ENCODE measurements around the gene ATP8B2. TPM values are rescaled to one million over a fixed set of nuclear protein-coding genes. Genes with fewer than 3 reads are reported as not detected.

ATP8B2 gene
- total RNA-seq, 4 donors from 2014 or later, result 61.6 to 106 (median 76.4) TPM

DNA sequence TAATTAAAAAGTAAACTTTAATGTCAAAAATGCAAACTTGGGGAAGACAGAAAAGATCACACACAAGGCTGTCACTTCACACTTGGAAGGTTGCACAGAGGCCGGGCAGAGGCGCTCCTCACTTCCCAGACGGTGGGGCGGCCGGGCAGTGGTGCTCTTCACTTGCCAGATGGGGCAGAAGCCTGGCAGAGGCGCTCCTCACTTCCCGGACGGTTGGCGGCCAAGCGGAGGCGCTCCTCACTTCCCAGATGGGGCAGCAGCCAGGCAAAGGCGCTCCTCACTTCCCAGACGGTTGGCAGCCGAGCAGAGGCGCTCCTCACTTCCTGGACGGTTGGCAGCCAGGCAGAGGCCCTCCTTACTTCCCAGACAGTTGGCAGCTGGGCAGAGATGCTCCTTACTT is 54.0 kb downstream of the ATP8B2 start:
- no peaks in the 10 kb centered on the region for H3K36me3 ChIP-seq
- H3K9me3 ChIP-seq, result no peaks in the 10 kb centered on the region
- intact Hi-C loops (cut with DNase I), result no loop called here
- DNase-seq, result no peak
- H3K27me3 ChIP-seq, result no peaks in the 10 kb centered on the region
- H3K4me3 ChIP-seq (replicated peaks in 1 of 3), result no peak overlapping the region
- no peak for TF ChIP-seq POLR2A (IDR thresholded peaks at IDR 0.05)
- TF ChIP-seq, protein P1, sequence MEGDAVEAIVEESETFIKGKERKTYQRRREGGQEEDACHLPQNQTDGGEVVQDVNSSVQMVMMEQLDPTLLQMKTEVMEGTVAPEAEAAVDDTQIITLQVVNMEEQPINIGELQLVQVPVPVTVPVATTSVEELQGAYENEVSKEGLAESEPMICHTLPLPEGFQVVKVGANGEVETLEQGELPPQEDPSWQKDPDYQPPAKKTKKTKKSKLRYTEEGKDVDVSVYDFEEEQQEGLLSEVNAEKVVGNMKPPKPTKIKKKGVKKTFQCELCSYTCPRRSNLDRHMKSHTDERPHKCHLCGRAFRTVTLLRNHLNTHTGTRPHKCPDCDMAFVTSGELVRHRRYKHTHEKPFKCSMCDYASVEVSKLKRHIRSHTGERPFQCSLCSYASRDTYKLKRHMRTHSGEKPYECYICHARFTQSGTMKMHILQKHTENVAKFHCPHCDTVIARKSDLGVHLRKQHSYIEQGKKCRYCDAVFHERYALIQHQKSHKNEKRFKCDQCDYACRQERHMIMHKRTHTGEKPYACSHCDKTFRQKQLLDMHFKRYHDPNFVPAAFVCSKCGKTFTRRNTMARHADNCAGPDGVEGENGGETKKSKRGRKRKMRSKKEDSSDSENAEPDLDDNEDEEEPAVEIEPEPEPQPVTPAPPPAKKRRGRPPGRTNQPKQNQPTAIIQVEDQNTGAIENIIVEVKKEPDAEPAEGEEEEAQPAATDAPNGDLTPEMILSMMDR (IDR thresholded peaks at IDR 0.05), result no peak
- no peak overlapping the region for H3K27ac ChIP-seq
- WGBS, 2 donors, result 78 to 82% methylated on average over 10 to 15 of the region's 16 CpGs
- no peaks in the 10 kb centered on the region for H3K4me1 ChIP-seq

DNA sequence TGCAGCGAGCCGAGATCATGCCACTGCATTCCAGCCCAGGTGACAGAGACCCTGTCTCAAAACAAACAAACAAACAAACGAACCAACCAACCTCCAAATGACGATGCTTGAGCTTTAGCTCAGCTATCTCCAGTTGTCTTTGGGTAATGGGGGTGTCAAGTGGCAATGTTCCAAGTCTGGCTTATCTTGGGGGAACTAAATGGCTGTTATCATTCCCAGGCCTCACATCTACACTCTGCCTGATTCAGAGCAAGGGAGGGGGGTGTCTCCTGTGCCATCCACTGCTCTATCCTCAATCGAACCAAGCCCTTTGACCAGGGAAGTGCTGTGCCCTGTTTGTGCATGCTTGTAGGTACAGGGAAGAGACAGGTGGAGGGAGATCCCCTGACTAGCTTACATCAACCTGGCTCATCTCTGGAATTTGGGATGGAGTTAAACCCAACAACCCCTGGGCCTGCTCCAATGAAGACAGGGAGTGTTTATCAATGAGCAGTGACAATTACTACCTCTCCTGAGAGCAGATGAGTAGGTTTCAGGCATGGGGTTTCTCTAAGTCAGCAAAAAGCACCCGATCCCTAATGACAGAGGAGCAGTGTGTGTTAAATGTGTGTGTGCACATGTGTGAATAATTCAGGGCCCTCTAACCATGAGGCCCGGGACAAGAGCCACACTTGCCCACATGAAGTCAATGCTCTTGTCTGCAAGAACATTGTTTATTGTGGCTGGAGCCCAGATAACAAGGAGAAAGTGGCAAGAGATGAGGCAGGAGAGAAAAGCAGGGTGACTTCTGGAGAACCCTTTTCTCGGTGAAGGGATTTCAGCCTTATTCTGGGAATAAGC is 59.5 kb downstream of the ATP8B2 start:
- TF ChIP-seq POLR2A (IDR thresholded peaks at IDR 0.05), result no peak
- TF ChIP-seq, protein P1 (IDR thresholded peaks at IDR 0.05), result no peak
- Histone ChIP-seq H3K27ac (no peak overlapping the region), H3K27me3 (no peaks in the 10 kb centered on the region), H3K36me3 (no peaks in the 10 kb centered on the region), H3K9me3 (no peaks in the 10 kb centered on the region), H3K4me3 (replicated peaks in 1 of 3) (no peak overlapping the region), H3K4me1 (no peaks in the 10 kb centered on the region)
- DNase-seq, result no peak
- intact Hi-C loops (cut with DNase I), result no loop called here
- 73 to 75% methylated on average over 8 of the region's 8 CpGs for WGBS, 2 donors

DNA sequence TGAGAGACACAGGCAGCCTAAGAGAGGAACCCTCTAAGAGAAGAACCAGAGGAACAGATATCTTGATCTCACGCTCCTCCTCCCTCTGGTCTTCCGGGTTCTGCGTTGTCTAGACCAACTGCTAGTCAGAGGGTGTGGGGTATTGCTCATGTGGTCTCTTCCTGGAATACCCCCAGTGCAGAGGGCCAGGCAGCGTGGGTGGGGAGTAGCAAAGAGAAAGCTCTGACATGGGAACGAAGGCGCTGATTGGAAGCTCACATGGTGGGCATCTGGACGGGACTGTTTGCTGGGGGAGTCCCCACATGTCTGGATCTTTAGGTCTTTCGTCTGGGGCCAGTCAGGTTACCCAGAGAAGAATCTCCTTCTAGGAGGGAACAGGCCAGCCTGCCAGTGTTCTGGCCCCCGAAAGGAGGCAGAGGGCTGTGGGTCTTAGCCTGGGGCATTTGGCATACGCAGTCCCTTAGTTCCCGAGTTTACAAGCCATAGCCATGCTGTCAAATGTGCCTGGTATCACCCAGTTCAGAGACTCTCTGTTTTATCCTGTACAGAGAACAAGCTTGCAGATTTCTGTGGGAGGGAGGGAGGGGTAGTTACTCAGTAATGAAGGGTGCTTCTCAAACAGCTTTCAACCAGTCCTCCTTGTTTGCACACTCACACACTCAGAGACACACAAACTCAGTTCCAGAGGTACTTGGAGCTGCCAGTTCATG is 61.5 kb downstream of the ATP8B2 start:
- Histone ChIP-seq H3K36me3 (no peaks in the 10 kb centered on the region), H3K9me3 (no peaks in the 10 kb centered on the region), H3K4me1 (no peaks in the 10 kb centered on the region), H3K27ac (no peak overlapping the region), H3K27me3 (no peaks in the 10 kb centered on the region), H3K4me3 (replicated peaks in 1 of 3) (no peak overlapping the region)
- no peak for DNase-seq
- intact Hi-C loops (cut with DNase I), result no loop called here
- WGBS, 2 donors, result 81 to 88% methylated on average over 11 of the region's 11 CpGs
- TF ChIP-seq, protein P1 (IDR thresholded peaks at IDR 0.05), result no peak
- TF ChIP-seq POLR2A (IDR thresholded peaks at IDR 0.05), result no peak

DNA sequence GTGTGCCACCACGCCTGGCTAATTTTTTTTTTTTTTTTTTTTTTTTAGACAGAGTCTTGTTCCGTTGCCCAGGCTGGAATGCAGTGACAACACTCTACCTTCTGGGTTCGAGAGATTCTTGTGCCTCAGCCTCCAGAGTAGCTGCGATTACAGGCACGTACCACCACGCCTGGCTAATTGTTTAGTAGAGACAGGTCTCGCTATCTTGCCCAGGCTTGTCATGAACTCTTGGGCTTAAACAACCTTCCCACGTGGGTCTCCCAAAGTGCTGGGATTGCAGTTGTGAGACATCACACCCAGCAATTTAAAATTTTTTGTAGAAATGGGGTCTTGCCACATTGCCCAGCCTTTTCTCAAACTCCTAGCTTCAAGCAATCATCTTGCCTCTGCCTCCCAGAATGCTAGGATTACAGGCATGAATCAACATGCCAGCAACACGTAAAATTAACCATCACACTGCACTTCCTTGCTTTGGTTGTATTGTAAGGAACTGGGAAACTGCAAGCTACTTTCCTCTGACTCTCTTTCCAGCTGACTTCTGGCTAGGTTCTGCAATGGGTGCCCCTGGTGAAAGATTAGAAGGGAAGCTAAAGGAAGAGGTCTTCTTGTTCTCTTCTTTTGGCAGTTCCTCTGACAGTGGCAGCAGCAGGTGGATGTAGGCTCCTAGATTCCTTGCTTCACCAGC is 65.9 kb downstream of the ATP8B2 start:
- intact Hi-C loops (cut with DNase I), result no loop called here
- 27 to 44% methylated on average over 9 of the region's 9 CpGs for WGBS, 2 donors
- Histone ChIP-seq H3K4me3 (replicated peaks in 1 of 3) (no peak overlapping the region), H3K9me3 (no peaks in the 10 kb centered on the region), H3K27me3 (no peaks in the 10 kb centered on the region), H3K27ac (no peak overlapping the region), H3K36me3 (no peaks in the 10 kb centered on the region), H3K4me1 (no peaks in the 10 kb centered on the region)
- TF ChIP-seq, protein P1 (IDR thresholded peaks at IDR 0.05), result no peak
- no peak for TF ChIP-seq POLR2A (IDR thresholded peaks at IDR 0.05)
- DNase-seq, result no peak

Data from thyroid gland (tissue), 4 donors.